ENCODE results near the gene HAUS8. TPM values are rescaled to one million over a fixed set of nuclear protein-coding genes. Genes with fewer than 3 reads are reported as not detected.
"Not testable (repeated sequence)": the region's sequence is repeated elsewhere in the genome, so short reads cannot be mapped to it uniquely, and the experiment has no call there.

Gene HAUS8
- total RNA-seq, 1 donor from 2014 or later, result 11.6 TPM

DNA sequence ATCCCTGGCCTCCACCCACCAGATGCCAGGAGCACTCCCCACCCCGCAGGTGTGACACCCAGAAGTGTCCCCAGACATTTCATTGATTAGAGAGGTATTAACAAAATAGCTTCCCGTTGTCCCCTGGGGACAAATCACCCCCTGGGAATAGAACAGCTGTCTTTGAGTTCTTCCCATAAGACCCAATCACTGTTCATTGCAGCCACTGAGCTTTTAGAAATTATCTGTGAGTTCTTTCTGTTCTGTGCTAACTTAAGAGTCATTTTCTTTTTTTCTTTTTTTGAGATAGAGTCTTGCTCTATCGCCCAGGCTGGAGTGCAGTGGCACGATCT is 33.2 kb upstream of the HAUS8 start:
- H3K27me3 Mint-ChIP-seq (ENCODE audit: unreplicated experiment), result no peaks in the 10 kb centered on the region
- H3K4me3 Mint-ChIP-seq (ENCODE audit: unreplicated experiment), result peak overlapping the region; percentile 57
- peaks cover 16% of the 10 kb centered on the region for H3K4me1 Mint-ChIP-seq (ENCODE audit: unreplicated experiment)
- H3K36me3 Mint-ChIP-seq (ENCODE audit: unreplicated experiment), result peaks cover 6% of the 10 kb centered on the region
- no peaks in the 10 kb centered on the region for H3K9me3 Mint-ChIP-seq (ENCODE audit: unreplicated experiment)
- TF ChIP-seq, protein P1, sequence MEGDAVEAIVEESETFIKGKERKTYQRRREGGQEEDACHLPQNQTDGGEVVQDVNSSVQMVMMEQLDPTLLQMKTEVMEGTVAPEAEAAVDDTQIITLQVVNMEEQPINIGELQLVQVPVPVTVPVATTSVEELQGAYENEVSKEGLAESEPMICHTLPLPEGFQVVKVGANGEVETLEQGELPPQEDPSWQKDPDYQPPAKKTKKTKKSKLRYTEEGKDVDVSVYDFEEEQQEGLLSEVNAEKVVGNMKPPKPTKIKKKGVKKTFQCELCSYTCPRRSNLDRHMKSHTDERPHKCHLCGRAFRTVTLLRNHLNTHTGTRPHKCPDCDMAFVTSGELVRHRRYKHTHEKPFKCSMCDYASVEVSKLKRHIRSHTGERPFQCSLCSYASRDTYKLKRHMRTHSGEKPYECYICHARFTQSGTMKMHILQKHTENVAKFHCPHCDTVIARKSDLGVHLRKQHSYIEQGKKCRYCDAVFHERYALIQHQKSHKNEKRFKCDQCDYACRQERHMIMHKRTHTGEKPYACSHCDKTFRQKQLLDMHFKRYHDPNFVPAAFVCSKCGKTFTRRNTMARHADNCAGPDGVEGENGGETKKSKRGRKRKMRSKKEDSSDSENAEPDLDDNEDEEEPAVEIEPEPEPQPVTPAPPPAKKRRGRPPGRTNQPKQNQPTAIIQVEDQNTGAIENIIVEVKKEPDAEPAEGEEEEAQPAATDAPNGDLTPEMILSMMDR (IDR thresholded peaks at IDR 0.05), result no peak
- peak overlapping the region; percentile 91 for H3K27ac Mint-ChIP-seq (ENCODE audit: unreplicated experiment)
- DNase-seq (ENCODE audit: extremely low spot score, unreplicated experiment), result no peak

DNA sequence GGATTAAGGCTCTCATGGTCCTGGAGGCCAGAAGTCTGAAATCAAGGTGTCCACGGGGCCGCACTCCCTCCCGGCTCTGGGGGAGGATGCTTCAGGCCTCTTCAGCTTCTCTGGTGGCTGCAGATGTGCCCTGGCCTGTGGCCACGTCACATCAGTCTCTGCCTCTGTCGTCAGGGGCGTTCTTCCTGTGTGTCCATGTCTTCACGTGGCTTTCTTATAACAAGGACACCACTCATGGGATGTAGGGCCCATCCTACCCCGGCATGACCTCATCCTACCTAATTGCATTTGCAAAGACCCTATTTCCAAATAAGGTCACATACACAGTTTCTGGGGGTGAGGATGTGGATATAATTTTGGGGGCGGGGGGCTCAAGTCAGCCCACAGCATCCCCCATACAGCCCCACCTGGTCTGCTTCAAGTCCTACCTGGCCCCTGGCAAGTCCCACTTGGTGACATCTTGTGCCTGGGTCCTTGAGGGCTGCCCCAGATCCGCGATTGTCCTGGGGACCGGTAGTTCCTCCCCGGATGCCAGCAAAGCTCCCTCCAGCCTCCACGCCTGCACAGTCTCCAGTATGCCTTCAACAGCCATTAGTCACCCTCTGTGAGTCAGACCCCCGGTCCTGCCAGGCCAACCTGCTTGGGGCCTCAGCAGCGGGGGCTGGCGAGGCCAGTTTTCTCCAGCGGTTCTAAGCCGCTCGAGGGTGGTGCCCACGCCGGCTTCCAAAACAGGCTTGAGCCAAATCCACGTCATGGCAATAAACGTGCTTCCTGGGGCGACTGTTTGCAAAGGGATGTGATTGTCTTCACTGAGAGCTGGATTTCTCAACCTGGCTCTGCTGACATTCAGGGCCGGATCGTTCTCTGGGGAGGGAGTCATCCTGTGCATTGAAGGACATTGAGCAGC is 32.5 kb upstream of the HAUS8 start:
- no peaks in the 10 kb centered on the region for H3K9me3 Mint-ChIP-seq (ENCODE audit: unreplicated experiment)
- TF ChIP-seq, protein P1 (IDR thresholded peaks at IDR 0.05), result no peak
- H3K36me3 Mint-ChIP-seq (ENCODE audit: unreplicated experiment), result peaks cover 12% of the 10 kb centered on the region
- DNase-seq (ENCODE audit: extremely low spot score, unreplicated experiment), result peak; percentile 90
- peak overlapping the region; percentile 91 for H3K27ac Mint-ChIP-seq (ENCODE audit: unreplicated experiment)
- no peaks in the 10 kb centered on the region for H3K27me3 Mint-ChIP-seq (ENCODE audit: unreplicated experiment)
- H3K4me3 Mint-ChIP-seq (ENCODE audit: unreplicated experiment), result peak overlapping the region; percentile 57
- H3K4me1 Mint-ChIP-seq (ENCODE audit: unreplicated experiment), result peaks cover 16% of the 10 kb centered on the region

DNA sequence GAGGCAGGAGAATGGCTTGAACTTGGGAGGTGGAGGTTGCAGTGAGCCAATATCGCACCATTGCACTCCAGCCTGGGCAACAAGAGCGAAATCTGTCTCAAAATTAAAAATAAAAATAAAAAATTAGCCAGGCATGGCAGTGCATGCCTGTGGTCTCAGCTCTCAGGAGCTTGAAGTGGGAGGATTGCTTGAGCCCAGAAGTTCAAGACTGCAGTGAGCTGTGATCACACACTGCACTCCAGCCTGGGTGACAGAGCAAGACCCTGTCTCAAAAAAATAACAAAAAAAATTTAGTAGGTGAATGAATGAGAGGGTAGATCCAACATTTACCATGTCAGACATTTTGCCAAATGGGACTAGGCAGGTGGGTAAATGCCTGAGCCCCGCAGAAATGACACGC is 31.7 kb upstream of the HAUS8 start:
- Mint-ChIP-seq H3K27ac (ENCODE audit: unreplicated experiment) (peak overlapping the region; percentile 91), H3K36me3 (ENCODE audit: unreplicated experiment) (peaks cover 17% of the 10 kb centered on the region), H3K4me1 (ENCODE audit: unreplicated experiment) (peaks cover 16% of the 10 kb centered on the region)
- not testable (repeated sequence) for H3K4me3 Mint-ChIP-seq (ENCODE audit: unreplicated experiment); H3K27me3 Mint-ChIP-seq (ENCODE audit: unreplicated experiment); DNase-seq (ENCODE audit: extremely low spot score, unreplicated experiment); H3K9me3 Mint-ChIP-seq (ENCODE audit: unreplicated experiment)

DNA sequence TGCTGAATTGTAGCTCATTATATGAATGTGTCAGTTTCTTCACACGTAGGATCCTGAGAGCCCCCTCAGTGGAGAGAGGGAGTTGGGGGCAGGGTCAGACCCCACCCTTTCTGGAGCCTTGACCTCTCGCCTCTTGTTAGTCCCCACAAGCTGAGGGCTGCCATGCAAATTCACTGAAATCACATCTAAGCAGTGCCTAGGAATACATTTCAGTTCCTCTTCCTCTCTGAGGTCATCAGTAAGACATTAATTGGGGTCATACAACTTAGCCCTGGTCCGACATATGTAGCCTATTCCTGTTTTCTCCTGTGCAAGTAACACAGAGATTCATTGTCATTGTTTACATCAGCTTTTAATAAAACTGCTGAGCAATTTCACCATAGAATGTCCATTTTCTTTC is 30.3 kb upstream of the HAUS8 start:
- H3K27me3 Mint-ChIP-seq (ENCODE audit: unreplicated experiment), result no peaks in the 10 kb centered on the region
- H3K4me3 Mint-ChIP-seq (ENCODE audit: unreplicated experiment), result no peak overlapping the region
- TF ChIP-seq, protein P1 (IDR thresholded peaks at IDR 0.05), result no peak
- H3K27ac Mint-ChIP-seq (ENCODE audit: unreplicated experiment), result no peak overlapping the region
- H3K4me1 Mint-ChIP-seq (ENCODE audit: unreplicated experiment), result peaks cover 16% of the 10 kb centered on the region
- DNase-seq (ENCODE audit: extremely low spot score, unreplicated experiment), result no peak
- peaks cover 15% of the 10 kb centered on the region for H3K36me3 Mint-ChIP-seq (ENCODE audit: unreplicated experiment)
- H3K9me3 Mint-ChIP-seq (ENCODE audit: unreplicated experiment), result no peaks in the 10 kb centered on the region

DNA sequence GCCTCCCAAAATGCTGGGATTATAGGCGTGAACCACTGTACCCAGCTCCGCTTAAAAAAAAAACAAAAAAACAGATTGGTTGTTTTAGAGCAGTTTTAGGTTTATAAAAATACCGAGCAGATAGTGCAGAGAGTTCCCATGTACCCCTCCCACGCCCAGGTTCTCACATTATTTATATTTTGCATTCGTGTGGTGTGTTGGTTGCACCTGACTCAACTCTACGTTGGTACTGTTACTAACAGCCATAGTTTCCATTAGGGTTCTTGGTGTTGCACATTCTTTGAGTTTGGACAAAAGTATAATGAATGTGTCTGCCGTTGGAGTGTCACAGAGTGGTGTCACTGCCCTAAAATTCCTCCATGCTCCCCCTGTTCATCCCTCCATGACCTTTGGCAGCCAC is 29.4 kb upstream of the HAUS8 start:
- TF ChIP-seq, protein P1 (IDR thresholded peaks at IDR 0.05), result no peak
- no peak overlapping the region for H3K4me3 Mint-ChIP-seq (ENCODE audit: unreplicated experiment)
- H3K9me3 Mint-ChIP-seq (ENCODE audit: unreplicated experiment), result no peaks in the 10 kb centered on the region
- H3K36me3 Mint-ChIP-seq (ENCODE audit: unreplicated experiment), result peaks cover 14% of the 10 kb centered on the region
- H3K4me1 Mint-ChIP-seq (ENCODE audit: unreplicated experiment), result peaks cover 16% of the 10 kb centered on the region
- no peak for DNase-seq (ENCODE audit: extremely low spot score, unreplicated experiment)
- H3K27me3 Mint-ChIP-seq (ENCODE audit: unreplicated experiment), result no peaks in the 10 kb centered on the region
- H3K27ac Mint-ChIP-seq (ENCODE audit: unreplicated experiment), result no peak overlapping the region
